H1 (cell line): ENCODE data around the gene PKP3. TPM values are rescaled to one million over a fixed set of nuclear protein-coding genes. Genes with fewer than 3 reads are reported as not detected.

Source experiments
- CTCF ChIA-PET: fragments of 300-600 bp; sonication (Branson Sonifier 250); formaldehyde crosslinking; loops from one replicate; lab custom pipeline; 2021; ENCODE audit not compliant: partially characterized antibody; lab: Charles Lee
- POLR2A ChIA-PET: fragments of 300-600 bp; sonication (Branson Sonifier 250); formaldehyde crosslinking; loops from one replicate; lab custom pipeline; 2021; ENCODE audit warnings: inconsistent platforms; ENCODE audit not compliant: partially characterized antibody; lab: Charles Lee
- DNase-seq, 2 experiments: peaks; one replicate each; pipeline versions ENCODE4 v3.0.0 to v3.0.0-alpha.2; 2010 to 2022; ENCODE audit warnings: low spot score in 2 of 2, low read depth in 1 of 2, mixed read lengths in 1 of 2
- FAIRE-seq: peaks from 2 replicates; lab custom pipeline; 2011; peaks lifted over from hg19 to GRCh38; lab: Jason Lieb, UNC
- H2AFZ ChIP-seq: 2 replicates; pipeline ENCODE4 v1.8.1; 2012; ENCODE audit warnings: low read length, inconsistent platforms
- H2AK5ac ChIP-seq: 2 replicates; pipeline ENCODE4 v1.6.1; 2013; ENCODE audit warnings: low read depth, low read length
- H2BK120ac ChIP-seq: replicated peaks from 2 replicates; pipeline ENCODE3; 2013; ENCODE audit warnings: low read depth, low read length, inconsistent platforms
- H2BK12ac ChIP-seq: 2 replicates; pipeline ENCODE4 v1.6.1; 2013; ENCODE audit warnings: low read depth, low read length
- H2BK15ac ChIP-seq: 2 replicates; pipeline ENCODE4 v1.6.1; 2013; ENCODE audit warnings: low read length
- H2BK20ac ChIP-seq: 2 replicates; pipeline ENCODE4 v1.6.1; 2013; ENCODE audit warnings: low read length
- H2BK5ac ChIP-seq: 2 replicates; pipeline ENCODE4 v1.6.1; 2013; ENCODE audit warnings: low read depth, low read length
- H3K14ac ChIP-seq: 2 replicates; pipeline ENCODE4 v1.6.1; 2013; ENCODE audit warnings: inconsistent platforms; ENCODE audit not compliant: insufficient read length
- H3K18ac ChIP-seq: 2 replicates; pipeline ENCODE4 v1.6.1; 2013; ENCODE audit warnings: low read length; ENCODE audit errors: extremely low read depth
- H3K23ac ChIP-seq: 2 replicates; pipeline ENCODE4 v1.6.1; 2013; ENCODE audit warnings: inconsistent platforms; ENCODE audit not compliant: insufficient read length
- H3K23me2 ChIP-seq: 2 replicates; pipeline ENCODE4 v1.6.1; 2013; ENCODE audit warnings: low read depth, low read length
- H3K27ac ChIP-seq: 2 replicates; pipeline ENCODE4 v1.6.1; 2011; ENCODE audit warnings: low read depth, low read length, inconsistent platforms
- H3K27me3 ChIP-seq, 4 experiments: replicated peaks in 1 of 4; 1 replicate in 1 of 4; 2 replicates in 3 of 4; pipeline versions ENCODE4 v1.6.1 to v1.8.1; 2011 to 2013; ENCODE audit warnings: low read length in 3 of 4, mild to moderate bottlenecking in 3 of 4, inconsistent platforms in 2 of 4, mixed read lengths in 2 of 4, moderate library complexity in 1 of 4; ENCODE audit not compliant: control insufficient read depth in 3 of 4, insufficient read depth in 3 of 4; ENCODE audit errors: extremely low read depth in 1 of 4
- H3K36me3 ChIP-seq, 4 experiments: 2 replicates each; pipeline versions ENCODE4 v1.6.1 to v1.8.1; 2011 to 2013; ENCODE audit warnings: mild to moderate bottlenecking in 4 of 4, low read length in 3 of 4, moderate library complexity in 2 of 4, control low read depth in 1 of 4, inconsistent platforms in 1 of 4; ENCODE audit not compliant: insufficient read depth in 4 of 4, control insufficient read depth in 2 of 4
- H3K4ac ChIP-seq: replicated peaks from 2 replicates; pipeline ENCODE3; 2013; ENCODE audit warnings: low read length, low read depth, mixed read lengths, inconsistent platforms; ENCODE audit not compliant: insufficient read length
- H3K4me1 ChIP-seq, 4 experiments: replicated peaks in 1 of 4; 1 replicate in 1 of 4; 2 replicates in 3 of 4; pipeline versions ENCODE4 v1.6.1 to v1.8.1; 2011 to 2013; ENCODE audit warnings: low read length in 3 of 4, inconsistent platforms in 2 of 4, mixed read lengths in 1 of 4; ENCODE audit not compliant: insufficient read depth in 4 of 4, control insufficient read depth in 3 of 4
- H3K4me2 ChIP-seq, 2 experiments: 2 replicates each; pipeline versions ENCODE4 v1.6.1 to v1.8.1; 2011 to 2013; ENCODE audit warnings: low read depth in 2 of 2, low read length in 2 of 2, control low read depth in 1 of 2, inconsistent platforms in 1 of 2, mild to moderate bottlenecking in 1 of 2; ENCODE audit not compliant: insufficient read depth in 1 of 2
- H3K4me3 ChIP-seq, 4 experiments: fragments of 200-600, 300-600 bp in 1 of 4; sonication (generic), shearing (Covaris generic), sonication (Bioruptor Twin) in 1 of 4; 2 replicates each; pipeline versions ENCODE4 v1.5.1 to v1.8.1; 2011 to 2016; ENCODE audit warnings: low read length in 4 of 4, low read depth in 3 of 4, control low read depth in 2 of 4, inconsistent platforms in 2 of 4, mild to moderate bottlenecking in 2 of 4, mixed read lengths in 1 of 4, moderate library complexity in 1 of 4; ENCODE audit not compliant: insufficient read depth in 2 of 4; ENCODE audit errors: extremely low read depth in 1 of 4
- H3K56ac ChIP-seq: replicated peaks from 2 replicates; pipeline ENCODE3; 2013; ENCODE audit warnings: low read depth, mild to moderate bottlenecking, mixed read lengths, low read length, inconsistent platforms; ENCODE audit not compliant: insufficient read length
- H3K79me1 ChIP-seq: 2 replicates; pipeline ENCODE4 v1.6.1; 2013; ENCODE audit warnings: low read depth, low read length, control low read depth
- H3K79me2 ChIP-seq, 2 experiments: 2 replicates each; pipeline versions ENCODE4 v1.6.1 to v1.8.1; 2012 to 2013; ENCODE audit warnings: low read length in 2 of 2, mild to moderate bottlenecking in 2 of 2, inconsistent platforms in 1 of 2; ENCODE audit not compliant: insufficient read depth in 2 of 2, control insufficient read depth in 1 of 2
- H3K9ac ChIP-seq, 4 experiments: replicated peaks in 1 of 4; 1 replicate in 1 of 4; 2 replicates in 3 of 4; pipeline versions ENCODE4 v1.6.1 to v1.8.1; 2011 to 2013; ENCODE audit warnings: low read depth in 3 of 4, low read length in 3 of 4, control low read depth in 2 of 4, mild to moderate bottlenecking in 2 of 4, moderate library complexity in 2 of 4, inconsistent platforms in 1 of 4; ENCODE audit errors: extremely low read depth in 1 of 4
- H3K9me3 ChIP-seq, 2 experiments: 2 replicates each; pipeline versions ENCODE4 v1.6.1 to v1.8.1; 2012 to 2013; ENCODE audit warnings: mild to moderate bottlenecking in 2 of 2, moderate library complexity in 2 of 2, control low read depth in 1 of 2, inconsistent platforms in 1 of 2, low read depth in 1 of 2, low read length in 1 of 2, mixed read lengths in 1 of 2; ENCODE audit not compliant: insufficient read depth in 2 of 2
- H4K20me1 ChIP-seq, 2 experiments: replicated peaks in 1 of 2; 2 replicates each; pipeline versions ENCODE3 to v1.8.1; 2011 to 2013; ENCODE audit warnings: inconsistent platforms in 2 of 2, low read length in 2 of 2, mild to moderate bottlenecking in 1 of 2; ENCODE audit not compliant: insufficient read depth in 2 of 2, control insufficient read depth in 1 of 2
- H4K5ac ChIP-seq: 2 replicates; pipeline ENCODE4 v1.6.1; 2013; ENCODE audit warnings: low read length, low read depth, mixed read lengths, inconsistent platforms; ENCODE audit not compliant: insufficient read length
- H4K8ac ChIP-seq: 2 replicates; pipeline ENCODE4 v1.8.0; 2013; ENCODE audit warnings: mild to moderate bottlenecking, moderate library complexity, low read length, inconsistent platforms; ENCODE audit not compliant: insufficient read depth; ENCODE audit errors: extremely low read depth
- H4K91ac ChIP-seq: replicated peaks from 2 replicates; pipeline ENCODE3; 2013; ENCODE audit warnings: low read length, mixed read lengths, inconsistent platforms; ENCODE audit not compliant: insufficient read length
- ASH2L ChIP-seq: fragments of 200-600, 300-600 bp; sonication (generic); IDR thresholded peaks from one replicate; pipeline ENCODE4 v1.7.1; 2017; ENCODE audit warnings: low read length
- CEBPB ChIP-seq: IDR thresholded peaks from 2 replicates; pipeline ENCODE4 v1.6.1; 2012; ENCODE audit warnings: low read depth, low read length
- E2F6 ChIP-seq: IDR thresholded peaks from 2 replicates; pipeline ENCODE4 v1.6.1; 2012; ENCODE audit warnings: inconsistent platforms
- JUND ChIP-seq: IDR thresholded peaks from 2 replicates; pipeline ENCODE4 v1.6.1; 2011; ENCODE audit warnings: mild to moderate bottlenecking, improper control_type of control experiment, low read length
- MAFK ChIP-seq: IDR thresholded peaks from 2 replicates; pipeline ENCODE4 v1.6.1; 2012; ENCODE audit warnings: low read depth, mild to moderate bottlenecking, improper control_type of control experiment, low read length
- MAX ChIP-seq: IDR thresholded peaks from 2 replicates; pipeline ENCODE4 v1.6.1; 2012; ENCODE audit warnings: inconsistent platforms
- RFX5 ChIP-seq: IDR thresholded peaks from 2 replicates; pipeline ENCODE4 v1.6.1; 2011; ENCODE audit warnings: low read depth, low read length, improper control_type of control experiment, borderline replicate concordance
- SRF ChIP-seq: IDR thresholded peaks from 2 replicates; pipeline ENCODE4 v1.6.1; 2011; ENCODE audit warnings: mild to moderate bottlenecking, low read depth, low read length, moderate library complexity
- TBP ChIP-seq: IDR thresholded peaks from 2 replicates; pipeline ENCODE4 v1.6.1; 2011; ENCODE audit warnings: low read depth, low read length, improper control_type of control experiment
- WGBS, 2 experiments: shearing (Covaris generic) in 1 of 2; methylation state at CpG; one replicate each; pipeline versions ENCODE4 v1.1.6 to v1.1.7; 2013 to 2015; ENCODE audit warnings: low lambda C conversion rate in 2 of 2, mixed read lengths in 2 of 2, inconsistent platforms in 1 of 2, low coverage in 1 of 2, missing lambda C conversion rate in 1 of 2; ENCODE audit not compliant: insufficient replicate concordance in 2 of 2, insufficient coverage in 1 of 2, insufficient read length in 1 of 2; ENCODE audit errors: extremely low coverage in 1 of 2, missing lambda C conversion rate in 1 of 2; 5-methylcytosine and 5-hydroxymethylcytosine counted together
- polyA plus RNA-seq, 7 experiments: library from polyadenylated mRNA; depleted of rRNA in 3 of 7; stranded (reverse) in 5 of 7; unstranded in 2 of 7; fragments of >200 nt in 5 of 7; fragments of 200-250 nt in 2 of 7; gene quantifications; 1 replicate in 5 of 7; 2 replicates in 1 of 7; 4 replicates in 1 of 7; pipeline versions ENCODE4 v1.2.1 to v1.2.3, GENCODE V29; 2011 to 2013; ENCODE audit warnings: missing spikeins in 2 of 7, mixed read lengths in 2 of 7
- total RNA-seq: library from RNA; stranded (reverse); fragmentation: NEBNext Ultra II Directional; extraction: Animal tissue kit (Norgen Biotek cat#: 25700); gene quantifications from 2 replicates; pipeline ENCODE4 v1.2.1, GENCODE V29; 2021

The PKP3 gene
- total and polyA plus RNA-seq, 2 of the 8 experiments (the other 6 are each of a cell fraction or from before 2014, with no cell fraction given): 16.7 to 28.7 TPM

GRCh38 chr11:445765-446588 is 52.0 kb downstream of the PKP3 start:
- no peak overlapping the region for H3K56ac ChIP-seq
- H3K4me1 ChIP-seq: peaks cover 0 to 21% (median 9%) of the 10 kb centered on the region in 4 experiments; a peak in 5 of 7 replicates
- peak overlapping the region; percentile 33; the same call in 1 of the 2 replicates for H2BK12ac ChIP-seq
- H3K79me1 ChIP-seq: no peaks in the 10 kb centered on the region
- no peak for DNase-seq
- no peaks in the 10 kb centered on the region for H3K9me3 ChIP-seq
- H2BK5ac ChIP-seq: no peak overlapping the region
- H3K4me3 ChIP-seq: no peak overlapping the region
- no peak overlapping the region for H4K5ac ChIP-seq
- no peak overlapping the region for H3K4me2 ChIP-seq
- H3K27me3 ChIP-seq: no peaks in the 10 kb centered on the region
- no peak overlapping the region for H3K23ac ChIP-seq
- no peak for FAIRE-seq
- WGBS, 2 experiments: 81% methylated on average over 16 of the region's 20 CpGs; no CpG with 5 or more reads in 1 of the 2 experiments
- H3K9ac ChIP-seq: 0 out of 7 replicates have a peak overlapping the region, but pooled peaks of 1 of the 4 experiments have one; percentile 2
- no peak overlapping the region for H3K27ac ChIP-seq
- H3K14ac ChIP-seq: no peak overlapping the region
- no peak overlapping the region for H2AFZ ChIP-seq
- H4K91ac ChIP-seq: peak overlapping the region; percentile 76
- ChIA-PET POLR2A (interaction anchor here (4.9 to 5.2 kb wide), 2 partner anchors 29 to 38 kb away, joined by 30 to 33 read pairs; partner anchors contain the start of gene SIGIRR), CTCF (interaction anchor here (0.8 kb wide), 1 partner anchor 73 kb away, joined by 3 read pairs; no protein-coding TSS in a partner anchor)
- peak overlapping the region; percentile 67 for H3K18ac ChIP-seq
- peak overlapping the region; percentile 22 for H2BK120ac ChIP-seq
- peak overlapping the region; percentile 36 for H3K4ac ChIP-seq
- H3K36me3 ChIP-seq: no peaks in the 10 kb centered on the region
- peak overlapping the region; percentile 48; the same call in 1 of the 2 replicates for H2AK5ac ChIP-seq
- peaks cover 4% of the 10 kb centered on the region; the same call in 1 of the 2 replicates for H3K23me2 ChIP-seq
- peaks cover 0 to 2% of the 10 kb centered on the region in 2 experiments; a peak in 1 of 4 replicates for H3K79me2 ChIP-seq
- H2BK15ac ChIP-seq: peak overlapping the region; percentile 72; the same call in 1 of the 2 replicates
- no peak for TF ChIP-seq E2F6
- no peak for TF ChIP-seq TBP
- TF ChIP-seq SRF: no peak
- no peak for TF ChIP-seq ASH2L
- TF ChIP-seq MAX: no peak
- TF ChIP-seq CEBPB: no peak
- TF ChIP-seq MAFK: no peak
- no peak for TF ChIP-seq JUND
- no peak for TF ChIP-seq RFX5
- peak overlapping the region; percentile 12; the same call in 1 of the 2 replicates for H4K8ac ChIP-seq
- H4K20me1 ChIP-seq: peaks cover 0 to 2% of the 10 kb centered on the region in 2 experiments
- peak overlapping the region; percentile 93; the same call in 1 of the 2 replicates for H2BK20ac ChIP-seq
